DMS79 treated with DMSO at 0.1 percent for 48 hours (cell line): ENCODE data around the gene PLEKHH2.

Experiments
- DNase-seq: peaks from one replicate; lab custom pipeline; 2025; lab: John Stamatoyannopoulos, UW

The PLEKHH2 gene

DNA sequence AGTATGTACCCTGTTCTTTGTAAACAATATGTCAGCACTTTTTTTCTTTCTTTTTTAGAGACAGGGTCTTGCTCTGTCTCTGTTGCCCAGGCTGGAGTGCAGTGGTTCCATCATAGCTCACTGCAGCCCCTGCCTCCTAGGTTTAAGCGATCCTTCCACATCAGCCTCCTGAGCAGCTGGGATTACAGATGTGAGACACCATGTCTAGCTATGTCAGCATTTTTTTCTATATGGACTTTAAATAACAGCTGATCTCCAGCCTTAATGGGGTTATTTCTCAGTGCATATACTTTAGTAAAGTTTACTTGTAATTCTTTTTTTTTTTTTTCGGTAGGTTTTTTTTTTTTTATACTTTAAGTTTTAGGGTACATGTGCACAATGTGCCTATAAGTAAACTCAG is 174.9 kb downstream of the PLEKHH2 start:
- no peak for DNase-seq

DNA sequence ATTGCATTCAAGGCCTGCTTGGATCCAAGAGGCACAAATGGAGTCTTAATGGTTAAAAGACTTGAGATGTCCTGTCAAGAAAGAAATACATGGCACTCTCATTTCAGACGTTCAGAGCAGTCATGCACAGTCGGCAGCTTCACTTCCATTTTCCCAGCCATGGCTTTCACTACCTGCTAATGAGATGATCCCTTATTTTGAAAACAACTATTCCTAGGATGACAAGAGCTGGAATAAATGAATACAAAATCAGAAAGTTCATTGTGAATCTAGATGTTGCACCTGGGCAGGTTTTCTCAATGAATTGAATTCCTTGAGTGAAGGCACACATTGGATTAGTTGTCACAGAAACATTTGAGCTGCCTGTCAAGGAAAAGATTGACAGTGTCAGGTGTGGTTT is 175.9 kb downstream of the PLEKHH2 start:
- no peak for DNase-seq

DNA sequence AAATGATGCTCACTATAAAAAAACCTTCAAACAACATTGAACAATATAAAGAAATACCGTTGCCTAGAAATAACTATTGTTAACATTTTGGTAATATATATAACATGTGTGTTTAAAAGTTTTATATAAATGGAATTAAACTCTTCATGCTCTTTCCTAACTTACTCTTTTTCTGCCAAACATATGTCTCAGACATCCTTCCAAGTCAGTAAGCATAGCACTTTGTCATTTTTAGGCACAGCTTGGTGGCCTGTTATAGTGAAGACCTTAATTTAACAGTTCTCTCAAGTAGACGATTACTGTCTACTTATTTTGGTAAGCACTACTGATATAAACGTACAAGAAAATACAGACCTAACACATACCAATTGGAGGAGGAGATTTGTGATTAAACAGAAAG is 177.7 kb downstream of the PLEKHH2 start:
- DNase-seq = no peak
